Esophagus muscularis mucosa (tissue), 4 donors: Measurements from ENCODE around the gene APOH. TPM values are rescaled to one million over a fixed set of nuclear protein-coding genes. Genes with fewer than 3 reads are reported as not detected.

Experiments used
- DNase-seq: peaks from one replicate; pipeline ENCODE4 v3.0.0-alpha.2; 2017; ENCODE audit errors: extremely low spot score
- H3K27ac ChIP-seq, 4 donors: fragments of 200-600 bp; sonication (generic); replicated peaks in 1 of 4; 1 replicate in 3 of 4; 2 replicates in 1 of 4; pipeline ENCODE4 v1.5.1; 2016 to 2019; ENCODE audit warnings: mild to moderate bottlenecking in 1 of 4
- H3K27me3 ChIP-seq, 4 donors: fragments of 200-600 bp; sonication (generic); one replicate each; pipeline versions ENCODE4 v1.5.1 to v1.6.0; 2016 to 2019
- H3K36me3 ChIP-seq, 4 donors: fragments of 200-600 bp; sonication (generic); one replicate each; pipeline ENCODE4 v1.5.1; 2016 to 2019
- H3K4me1 ChIP-seq, 4 donors: fragments of 200-600 bp; sonication (generic); one replicate each; pipeline ENCODE4 v1.5.1; 2016 to 2019
- H3K4me3 ChIP-seq, 4 donors: fragments of 200-600 bp; sonication (generic); 1 replicate in 2 of 4; 2 replicates in 2 of 4; pipeline ENCODE4 v1.5.1; 2016 to 2019; ENCODE audit warnings: mild to moderate bottlenecking in 4 of 4, moderate library complexity in 1 of 4
- H3K9me3 ChIP-seq, 4 donors: fragments of 200-600 bp; sonication (generic); 1 replicate in 3 of 4; 2 replicates in 1 of 4; pipeline ENCODE4 v1.5.1; 2016 to 2019
- EP300 ChIP-seq: sonication (generic); formaldehyde crosslinking; IDR thresholded peaks from one replicate; pipeline ENCODE4 v1.6.1; 2017; ENCODE audit warnings: antibody characterized with exemption
- POLR2A ChIP-seq: fragments of 450-650 bp; IDR thresholded peaks from one replicate; pipeline ENCODE4 v1.6.1; 2017; ENCODE audit warnings: antibody characterized with exemption, moderate library complexity, mild to moderate bottlenecking, low read depth
- POLR2AphosphoS5 ChIP-seq, 2 donors: sonication (generic); formaldehyde crosslinking; IDR thresholded peaks; one replicate each; pipeline ENCODE4 v1.6.1; 2017; ENCODE audit warnings: antibody characterized with exemption in 2 of 2
- WGBS: methylation state at CpG from one replicate; pipeline ENCODE4 v1.1.5; 2018; 5-methylcytosine and 5-hydroxymethylcytosine counted together
- intact Hi-C: fragments of 100-400 bp; cut with DNase I; formaldehyde crosslinking; loops from one replicate; pipeline ENCODE4 v1.15.1; 2023
- total RNA-seq, 4 donors: library from RNA; depleted of rRNA; stranded (reverse); fragments of >200 nt; gene quantifications; one replicate each; pipeline versions ENCODE4 v1.1.0 to v1.2.1, GENCODE V29; 2016
- TF ChIP-seq, protein P1 (sequence below), 3 experiments: fragments of 200-600 bp in 2 of 3; fragments of 450-650 bp in 1 of 3; sonication (generic) in 2 of 3; IDR thresholded peaks; one replicate each; pipeline ENCODE4 v1.5.1; 2017 to 2019; ENCODE audit warnings: antibody characterized with exemption in 3 of 3, mild to moderate bottlenecking in 2 of 3, moderate library complexity in 1 of 3

APOH gene
- total RNA-seq, 4 donors from 2014 or later: not detected

DNA sequence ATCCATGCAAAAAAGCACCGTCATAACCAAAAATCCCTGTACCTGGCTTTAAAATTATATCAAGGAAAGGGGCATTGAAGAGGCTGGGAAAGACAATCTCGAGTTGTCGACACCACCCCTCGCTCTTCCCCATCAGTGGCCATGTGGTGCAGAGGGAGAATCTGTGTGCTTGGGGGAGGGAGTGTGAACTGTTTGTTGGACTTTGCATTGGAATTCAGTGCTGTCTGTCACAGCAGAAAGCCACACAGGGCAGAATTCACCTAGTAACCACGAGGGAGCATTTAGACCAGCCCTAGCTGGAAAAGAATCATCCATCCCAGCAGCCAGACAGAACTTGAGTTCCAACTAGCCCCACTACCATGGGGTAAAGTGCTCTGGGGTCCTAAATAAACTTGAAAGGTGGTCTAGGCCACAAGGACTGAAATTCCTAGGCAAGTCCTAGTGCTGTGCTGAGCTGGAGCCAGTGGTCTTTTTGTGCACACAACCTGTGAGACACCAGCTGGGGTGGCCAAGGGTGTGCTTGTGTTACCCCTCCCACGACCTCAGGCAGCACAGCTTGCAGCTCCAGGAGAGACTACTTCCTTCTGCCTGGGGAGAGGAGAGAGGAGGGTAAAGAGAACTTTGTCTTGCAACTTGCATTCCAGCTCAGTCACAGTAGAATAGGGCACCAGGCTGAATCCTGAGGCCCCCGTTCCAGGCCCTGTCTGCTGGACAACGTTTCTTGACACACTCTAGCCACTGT is 25.8 kb downstream of the APOH start:
- H3K4me3 ChIP-seq: no peak overlapping the region
- H3K4me1 ChIP-seq: no peaks in the 10 kb centered on the region
- 89% methylated on average over 8 of the region's 8 CpGs for WGBS
- DNase-seq: no peak
- no peaks in the 10 kb centered on the region for H3K9me3 ChIP-seq
- no peaks in the 10 kb centered on the region for H3K27me3 ChIP-seq
- TF ChIP-seq EP300 (no peak), POLR2A (no peak), POLR2AphosphoS5 (IDR thresholded peaks at IDR 0.05) (no peak)
- TF ChIP-seq, protein P1, sequence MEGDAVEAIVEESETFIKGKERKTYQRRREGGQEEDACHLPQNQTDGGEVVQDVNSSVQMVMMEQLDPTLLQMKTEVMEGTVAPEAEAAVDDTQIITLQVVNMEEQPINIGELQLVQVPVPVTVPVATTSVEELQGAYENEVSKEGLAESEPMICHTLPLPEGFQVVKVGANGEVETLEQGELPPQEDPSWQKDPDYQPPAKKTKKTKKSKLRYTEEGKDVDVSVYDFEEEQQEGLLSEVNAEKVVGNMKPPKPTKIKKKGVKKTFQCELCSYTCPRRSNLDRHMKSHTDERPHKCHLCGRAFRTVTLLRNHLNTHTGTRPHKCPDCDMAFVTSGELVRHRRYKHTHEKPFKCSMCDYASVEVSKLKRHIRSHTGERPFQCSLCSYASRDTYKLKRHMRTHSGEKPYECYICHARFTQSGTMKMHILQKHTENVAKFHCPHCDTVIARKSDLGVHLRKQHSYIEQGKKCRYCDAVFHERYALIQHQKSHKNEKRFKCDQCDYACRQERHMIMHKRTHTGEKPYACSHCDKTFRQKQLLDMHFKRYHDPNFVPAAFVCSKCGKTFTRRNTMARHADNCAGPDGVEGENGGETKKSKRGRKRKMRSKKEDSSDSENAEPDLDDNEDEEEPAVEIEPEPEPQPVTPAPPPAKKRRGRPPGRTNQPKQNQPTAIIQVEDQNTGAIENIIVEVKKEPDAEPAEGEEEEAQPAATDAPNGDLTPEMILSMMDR (IDR thresholded peaks at IDR 0.05): no peak
- H3K27ac ChIP-seq: no peak overlapping the region
- intact Hi-C loops: no loop called here
- H3K36me3 ChIP-seq: no peaks in the 10 kb centered on the region

GRCh38 chr17:66200685-66201092 is 28.5 kb downstream of the APOH start:
- Histone ChIP-seq H3K27ac (no peak overlapping the region), H3K9me3 (no peaks in the 10 kb centered on the region), H3K4me1 (no peaks in the 10 kb centered on the region), H3K36me3 (no peaks in the 10 kb centered on the region), H3K27me3 (no peaks in the 10 kb centered on the region), H3K4me3 (no peak overlapping the region)
- no peak for TF ChIP-seq EP300
- TF ChIP-seq, protein P1 (IDR thresholded peaks at IDR 0.05): peak; percentile 32 to 46 (median 45)
- intact Hi-C loops: no loop called here
- WGBS: 10% methylated on average over 3 of the region's 3 CpGs
- no peak for DNase-seq

DNA sequence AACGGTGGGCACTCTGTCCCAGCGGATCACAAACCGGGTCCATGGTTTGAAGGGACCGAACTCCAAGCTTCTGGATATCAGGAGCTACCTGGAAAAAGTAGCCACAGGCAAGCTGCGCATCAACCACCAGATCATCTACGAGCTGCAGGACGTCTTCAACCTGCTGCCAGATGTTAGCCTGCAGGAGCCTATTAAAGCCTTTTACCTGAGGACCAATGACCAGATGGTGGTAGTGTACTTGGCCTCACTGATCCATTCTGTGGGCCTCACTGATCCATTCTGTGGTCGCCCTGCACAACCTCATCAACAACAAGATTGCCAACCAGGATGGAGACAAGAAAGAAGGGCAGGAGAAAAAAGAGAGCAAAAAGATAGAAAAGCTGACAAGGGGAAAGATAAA is 31.0 kb downstream of the APOH start:
- Histone ChIP-seq H3K9me3 (no peaks in the 10 kb centered on the region), H3K27me3 (no peaks in the 10 kb centered on the region), H3K27ac (no peak overlapping the region), H3K4me3 (no peak overlapping the region), H3K4me1 (no peaks in the 10 kb centered on the region), H3K36me3 (no peaks in the 10 kb centered on the region)
- DNase-seq: no peak
- no peak for TF ChIP-seq POLR2A
- TF ChIP-seq, protein P1 (IDR thresholded peaks at IDR 0.05): no peak
- no peak for TF ChIP-seq EP300
- TF ChIP-seq POLR2AphosphoS5 (IDR thresholded peaks at IDR 0.05): no peak
- WGBS: 93% methylated on average over 8 of the region's 8 CpGs
- intact Hi-C loops: no loop called here

- Histone ChIP-seq H3K27me3 (peaks cover 0 to 6% (median 0%) of the 10 kb centered on the region in 4 donors), H3K27ac (peak overlapping the region; percentile 75 to 82 (median 78)), H3K9me3 (no peaks in the 10 kb centered on the region), H3K36me3 (no peaks in the 10 kb centered on the region), H3K4me1 (peaks cover 16 to 35% (median 24%) of the 10 kb centered on the region in 4 donors), H3K4me3 (peak overlapping the region; percentile 69 to 90 (median 74))
- TF ChIP-seq POLR2A (no peak), EP300 (no peak), POLR2AphosphoS5 (IDR thresholded peaks at IDR 0.05) (no peak)
- WGBS: 5% methylated on average over 10 of the region's 10 CpGs
- no peak for DNase-seq
- intact Hi-C loops: no loop called here
Observed at GRCh38 chr17:66192378-66192687, 36.9 kb downstream of the APOH start.

GRCh38 chr17:66191593-66192377 is 37.4 kb downstream of the APOH start, which contains the start of gene CEP112:
Gene CEP112, minus strand, starts transcription at chr17:66192133.
- H3K4me1 ChIP-seq: peaks cover 16 to 35% (median 24%) of the 10 kb centered on the region in 4 donors
- H3K4me3 ChIP-seq: peak within 1 kb of the TSS; percentile 69 to 90 (median 74)
- H3K27ac ChIP-seq: peak within 1 kb of the TSS; percentile 75 to 82 (median 78)
- no peaks in the 10 kb centered on the region for H3K36me3 ChIP-seq
- WGBS: under 1% methylated on average over 25 of the region's 83 CpGs
- TF ChIP-seq POLR2AphosphoS5 (IDR thresholded peaks at IDR 0.05) (peak in 1 of 2 donors; percentile 47), EP300 (no peak)
- no peak for DNase-seq
- no peaks in the 10 kb centered on the region for H3K9me3 ChIP-seq
- peaks cover 0 to 6% (median 0%) of the 10 kb centered on the region in 4 donors for H3K27me3 ChIP-seq
- intact Hi-C loops: no loop called here
